SU-DHL-6 (cell line): ENCODE measurements around the gene TBC1D4.

Source experiments
- H2AFZ ChIP-seq: fragments of 200-600 bp; sonication (generic); 2 replicates; pipeline ENCODE4 v1.6.1; 2014; ENCODE audit warnings: low read depth, mild to moderate bottlenecking, moderate library complexity, mixed read lengths, antibody characterized with exemption, low read length; ENCODE audit not compliant: severe bottlenecking
- H3F3A ChIP-seq: fragments of 200-600 bp; shearing (Covaris generic); 2 replicates; pipeline ENCODE4 v1.6.0; 2016; ENCODE audit warnings: antibody characterized with exemption, mild to moderate bottlenecking; ENCODE audit not compliant: insufficient read depth
- H3K27ac ChIP-seq: fragments of 200-600 bp; sonication (generic); 2 replicates; pipeline ENCODE4 v1.5.1; 2016; ENCODE audit warnings: low read depth, mild to moderate bottlenecking, low read length, moderate library complexity, mixed read lengths
- H3K27me3 ChIP-seq: fragments of 200-600 bp; sonication (generic), shearing (Covaris generic); 2 replicates; pipeline ENCODE4 v1.6.0; 2014; ENCODE audit warnings: mild to moderate bottlenecking, low read length
- H3K36me3 ChIP-seq: fragments of 200-600 bp; sonication (generic); 2 replicates; pipeline ENCODE4 v1.6.1; 2014; ENCODE audit warnings: mild to moderate bottlenecking, low read length, mixed read lengths
- H3K4me2 ChIP-seq: fragments of 300-600, 200-600 bp; shearing (Covaris generic), sonication (generic); 2 replicates; pipeline ENCODE4 v1.6.0; 2014; ENCODE audit warnings: low read length, low read depth, mild to moderate bottlenecking; ENCODE audit not compliant: poor library complexity, severe bottlenecking
- H3K4me3 ChIP-seq: fragments of 200-600 bp; sonication (generic); 2 replicates; pipeline ENCODE4 v1.5.1; 2014; ENCODE audit warnings: antibody characterized with exemption, low read length, mild to moderate bottlenecking, mixed read lengths; ENCODE audit not compliant: insufficient read depth, poor library complexity, severe bottlenecking
- H3K79me2 ChIP-seq: fragments of 200-600 bp; sonication (generic); 2 replicates; pipeline ENCODE4 v1.6.1; 2014; ENCODE audit warnings: mild to moderate bottlenecking, low read length, moderate library complexity; ENCODE audit not compliant: insufficient read depth
- H3K9ac ChIP-seq: fragments of 200-600 bp; sonication (generic); 2 replicates; pipeline ENCODE4 v1.7.0; 2014; ENCODE audit warnings: mild to moderate bottlenecking, low read length
- H3K9me2 ChIP-seq: fragments of 200-600 bp; sonication (generic); replicated peaks from 2 replicates; pipeline ENCODE4 v1.6.1; 2014; ENCODE audit warnings: low read length; ENCODE audit not compliant: insufficient read depth
- H3K9me3 ChIP-seq: fragments of 200-600 bp; sonication (generic); 2 replicates; pipeline ENCODE4 v1.6.1; 2014; ENCODE audit warnings: low read length, mixed read lengths; ENCODE audit not compliant: insufficient read depth
- H4K20me1 ChIP-seq: fragments of 200-600 bp; sonication (generic); 2 replicates; pipeline ENCODE4 v1.6.1; 2014; ENCODE audit warnings: low read depth, mild to moderate bottlenecking, antibody characterized with exemption, low read length, moderate library complexity, mixed read lengths
- CTCF ChIP-seq: fragments of 200-600 bp; sonication (generic); IDR thresholded peaks from one replicate; pipeline ENCODE4 v1.5.1; 2017; ENCODE audit warnings: antibody characterized with exemption, mild to moderate bottlenecking, low read length, moderate library complexity; ENCODE audit not compliant: insufficient read depth, poor library complexity, severe bottlenecking
- EZH2phosphoT487 ChIP-seq: fragments of 200-600 bp; sonication (generic), shearing (Covaris generic); conservative IDR thresholded peaks from 2 replicates; pipeline ENCODE4 v1.6.1; 2018; ENCODE audit warnings: mild to moderate bottlenecking, antibody characterized with exemption, low read length, moderate library complexity, mixed read lengths

TBC1D4 gene

GRCh38 chr13:75324413-75324940 is 157.5 kb downstream of the TBC1D4 start:
- Histone ChIP-seq H3K36me3 (0 out of 2 replicates have a peak, but pooled peaks cover 5% of the 10 kb centered on the region), H4K20me1 (no peaks in the 10 kb centered on the region), H3K9ac (peak overlapping the region; percentile 59; the same call in 1 of the 2 replicates), H3K4me2 (peak overlapping the region; percentile 86), H3F3A (peaks cover 20% of the 10 kb centered on the region), H3K4me3 (peak overlapping the region; percentile 57), H3K9me2 (no peaks in the 10 kb centered on the region), H3K27ac (no peak overlapping the region), H3K9me3 (no peaks in the 10 kb centered on the region), H2AFZ (no peak overlapping the region), H3K27me3 (no peaks in the 10 kb centered on the region), H3K79me2 (0 out of 2 replicates have a peak, but pooled peaks cover 5% of the 10 kb centered on the region)
- TF ChIP-seq EZH2phosphoT487 (no peak), CTCF (no peak)

GRCh38 chr13:75321084-75321483 is 160.9 kb downstream of the TBC1D4 start:
- H3K9me3 ChIP-seq: no peaks in the 10 kb centered on the region
- 0 out of 2 replicates have a peak, but pooled peaks cover 5% of the 10 kb centered on the region for H3K36me3 ChIP-seq
- no peaks in the 10 kb centered on the region for H3K27me3 ChIP-seq
- H3K27ac ChIP-seq: no peak overlapping the region
- H3K4me3 ChIP-seq: no peak overlapping the region
- H4K20me1 ChIP-seq: no peaks in the 10 kb centered on the region
- H3K79me2 ChIP-seq: 0 out of 2 replicates have a peak, but pooled peaks cover 5% of the 10 kb centered on the region
- no peak overlapping the region for H2AFZ ChIP-seq
- no peak for TF ChIP-seq EZH2phosphoT487
- TF ChIP-seq CTCF: no peak
- no peak overlapping the region for H3K9ac ChIP-seq
- H3K9me2 ChIP-seq: no peaks in the 10 kb centered on the region
- no peaks in the 10 kb centered on the region for H3F3A ChIP-seq
- no peak overlapping the region for H3K4me2 ChIP-seq

GRCh38 chr13:75319254-75319653 is 162.7 kb downstream of the TBC1D4 start:
- no peaks in the 10 kb centered on the region for H4K20me1 ChIP-seq
- no peaks in the 10 kb centered on the region for H3K79me2 ChIP-seq
- H3K27ac ChIP-seq: no peak overlapping the region
- TF ChIP-seq EZH2phosphoT487 (no peak), CTCF (no peak)
- no peak overlapping the region for H3K4me3 ChIP-seq
- no peak overlapping the region for H3K4me2 ChIP-seq
- no peak overlapping the region for H2AFZ ChIP-seq
- H3K36me3 ChIP-seq: 0 out of 2 replicates have a peak, but pooled peaks cover 5% of the 10 kb centered on the region
- no peaks in the 10 kb centered on the region for H3K9me3 ChIP-seq
- H3K27me3 ChIP-seq: no peaks in the 10 kb centered on the region
- H3F3A ChIP-seq: no peaks in the 10 kb centered on the region
- no peaks in the 10 kb centered on the region for H3K9me2 ChIP-seq
- no peak overlapping the region for H3K9ac ChIP-seq
